ENCODE measurements around the gene GPAM.
A peak's percentile ranks its signal among the peaks of the same experiment; 100 is the strongest.
"Not testable (repeated sequence)": the region's sequence is repeated elsewhere in the genome, so short reads cannot be mapped to it uniquely, and the experiment has no call there.

The GPAM gene

GRCh38 chr10:112126172-112126571 is 57.4 kb downstream of the GPAM start:
- peak; percentile 4 for DNase-seq

GRCh38 chr10:112124866-112125265 is 58.7 kb downstream of the GPAM start:
- peak; percentile 13 for DNase-seq

GRCh38 chr10:112122827-112123226 is 60.7 kb downstream of the GPAM start:
- peak; percentile 43 for DNase-seq

GRCh38 chr10:112120491-112120890 is 63.1 kb downstream of the GPAM start:
- no peak for DNase-seq

- no peak for DNase-seq
Observed at GRCh38 chr10:112115781-112116385, 67.7 kb downstream of the GPAM start.

GRCh38 chr10:112109779-112110178 is 73.8 kb downstream of the GPAM start:
- DNase-seq = not testable (repeated sequence)

Measured in right forelimb (tissue), 1 donor.